ENCODE measurements around the gene ARFIP1. TPM values are rescaled to one million over a fixed set of nuclear protein-coding genes. Genes with fewer than 3 reads are reported as not detected.

ARFIP1 gene
- total and polyA plus RNA-seq, 9 of the 15 experiments (the other 6 are each of a cell fraction or from before 2014, with no cell fraction given), result 14.1 to 25.1 (median 20.9) TPM

- Histone ChIP-seq H4K20me1 (replicated peaks; ENCODE audit: control insufficient read depth, insufficient read depth, low read length) (no peaks in the 10 kb centered on the region), H3K79me2 (ENCODE audit: control insufficient read depth, insufficient read depth, low read length) (no peaks in the 10 kb centered on the region), H3K36me3 (ENCODE audit: control insufficient read depth, insufficient read depth, low read length) (no peaks in the 10 kb centered on the region), H3K9ac (ENCODE audit: insufficient read depth in 1 of 2, low read depth in 2 of 2, low read length in 2 of 2) (no peak overlapping the region), H3K9me3 (replicated peaks; ENCODE audit: control insufficient read depth, insufficient read depth, low read depth, low read length) (peaks cover 3% of the 10 kb centered on the region; the same call in 1 of the 2 replicates), H3K9me1 (ENCODE audit: control insufficient read depth, insufficient read depth, low read length) (no peaks in the 10 kb centered on the region), H3K27ac (ENCODE audit: extremely low read depth, low read depth, low read length) (no peak overlapping the region), H2AFZ (ENCODE audit: low read depth, low read length) (no peak overlapping the region), H3K4me1 (replicated peaks in 1 of 2; ENCODE audit: control insufficient read depth in 2 of 2, insufficient read depth in 2 of 2, low read length in 2 of 2) (no peaks in the 10 kb centered on the region), H3K4me3 (no peak overlapping the region), H3K27me3 (ENCODE audit: control insufficient read depth in 2 of 2, insufficient read depth in 2 of 2, low read length in 2 of 2) (no peaks in the 10 kb centered on the region), H3K4me2 (ENCODE audit: insufficient read depth, low read length) (no peak overlapping the region)
- POLR2A ChIA-PET, result no interaction called here
- CTCF ChIA-PET (ENCODE audit: low intra/inter-chr PET ratio), result no interaction called here
- intact Hi-C loops (cut with micrococcal nuclease) (no loop called here), in situ Hi-C loops (cut with MboI) (no loop called here)
- BruUV-seq (replicated peaks), result no TSS peak
- ATAC-seq (no peak), DNase-seq (ENCODE audit: extremely low read depth in 1 of 4, low spot score in 3 of 4) (no peak), FAIRE-seq (no peak)
- no peak for TF ChIP-seq IRF9 (tag; IDR thresholded peaks at IDR 0.05)
- no peak for TF ChIP-seq ELK3 (CRISPR knock-in tag; IDR thresholded peaks at IDR 0.05)
- TF ChIP-seq ZNF76 (CRISPR knock-in tag; IDR thresholded peaks at IDR 0.05; ENCODE audit: borderline replicate concordance), result no peak
- TF ChIP-seq MXI1 (IDR thresholded peaks at IDR 0.05; ENCODE audit: low read depth, low read length), result no peak
- no peak for TF ChIP-seq KDM2B (CRISPR knock-in tag; IDR thresholded peaks at IDR 0.05)
Observed at GRCh38 chr4:152817331-152817730, 37.6 kb downstream of the ARFIP1 start.
